GM23338 (cell line): ENCODE measurements around the gene POLD4. TPM values are rescaled to one million over a fixed set of nuclear protein-coding genes. Genes with fewer than 3 reads are reported as not detected.

Source experiments
- ATAC-seq: fragments of 200-7000 bp; cut with Tn5 transposase; 3 replicates; pipeline ENCODE4 v1.9.1; 2020
- DNase-seq: peaks from one replicate; pipeline ENCODE4 v3.0.0-alpha.2; 2015; ENCODE audit warnings: low spot score
- H2AFZ ChIP-seq: fragments of 200-600 bp; sonication (generic); 2 replicates; pipeline ENCODE4 v1.8.0; 2016; ENCODE audit warnings: antibody characterized with exemption, mild to moderate bottlenecking, moderate library complexity
- H3F3A ChIP-seq: fragments of 200-600 bp; sonication (generic); replicated peaks from 2 replicates; pipeline ENCODE4 v1.8.0; 2017; ENCODE audit warnings: antibody characterized with exemption, mixed run types, low read depth
- H3K27ac ChIP-seq: fragments of 200-600 bp; sonication (generic); 2 replicates; pipeline ENCODE4 v1.6.1; 2016; ENCODE audit warnings: low read depth
- H3K27me3 ChIP-seq: fragments of 200-600 bp; sonication (generic); 2 replicates; pipeline ENCODE4 v1.8.0; 2016; ENCODE audit warnings: mild to moderate bottlenecking, mixed run types, moderate library complexity; ENCODE audit not compliant: insufficient read depth
- H3K36me3 ChIP-seq: fragments of 200-600 bp; sonication (generic); 2 replicates; pipeline ENCODE4 v1.8.0; 2016; ENCODE audit warnings: mild to moderate bottlenecking; ENCODE audit not compliant: insufficient read depth
- H3K4me1 ChIP-seq: fragments of 200-600 bp; sonication (generic); 2 replicates; pipeline ENCODE4 v1.8.0; 2016; ENCODE audit warnings: mild to moderate bottlenecking, moderate library complexity; ENCODE audit not compliant: insufficient read depth
- H3K4me2 ChIP-seq: fragments of 200-600 bp; sonication (generic); 2 replicates; pipeline ENCODE4 v1.7.1; 2017; ENCODE audit warnings: mixed run types
- H3K4me3 ChIP-seq: fragments of 200-600 bp; sonication (generic); 2 replicates; pipeline ENCODE4 v1.6.1; 2016; ENCODE audit warnings: mixed run types
- H3K79me2 ChIP-seq: fragments of 200-600 bp; sonication (generic); replicated peaks from 2 replicates; pipeline ENCODE4 v1.8.0; 2017; ENCODE audit warnings: mild to moderate bottlenecking; ENCODE audit not compliant: insufficient read depth
- H3K9me2 ChIP-seq: fragments of 200-600 bp; sonication (generic); 2 replicates; pipeline ENCODE4 v1.8.0; 2017; ENCODE audit not compliant: insufficient read depth
- H4K20me1 ChIP-seq: fragments of 200-600 bp; sonication (generic); replicated peaks from 2 replicates; pipeline ENCODE4 v1.8.0; 2017; ENCODE audit warnings: mild to moderate bottlenecking; ENCODE audit not compliant: insufficient read depth
- H3K27ac Mint-ChIP-seq: 2 replicates; pipeline ENCODE4 v1.8.0; 2020; ENCODE audit warnings: inconsistent platforms, mild to moderate bottlenecking, moderate library complexity, mixed read lengths
- H3K27me3 Mint-ChIP-seq: 3 replicates; pipeline ENCODE4 v1.8.0; 2022; ENCODE audit warnings: low read depth, mild to moderate bottlenecking, moderate library complexity, mixed read lengths, inconsistent platforms; ENCODE audit not compliant: insufficient read depth, poor library complexity
- H3K36me3 Mint-ChIP-seq: 3 replicates; pipeline ENCODE4 v1.8.0; 2021; ENCODE audit warnings: low read depth, mild to moderate bottlenecking, inconsistent platforms, moderate library complexity, mixed read lengths
- H3K4me1 Mint-ChIP-seq: 3 replicates; pipeline ENCODE4 v1.8.0; 2020; ENCODE audit warnings: mild to moderate bottlenecking, inconsistent platforms, mixed read lengths
- H3K4me3 Mint-ChIP-seq: 3 replicates; pipeline ENCODE4 v1.8.0; 2021; ENCODE audit warnings: moderate library complexity, mild to moderate bottlenecking, inconsistent platforms, mixed read lengths
- H3K9me3 Mint-ChIP-seq: 3 replicates; pipeline ENCODE4 v1.8.0; 2020; ENCODE audit warnings: moderate library complexity, mild to moderate bottlenecking, inconsistent platforms, mixed read lengths
- CREB1 ChIP-seq: fragments of 250-450 bp; sonication (Bioruptor Pico); IDR thresholded peaks from 2 replicates; pipeline ENCODE4 v1.5.0; 2020; ENCODE audit warnings: low read depth, mild to moderate bottlenecking, moderate library complexity
- CTCF ChIP-seq, 2 experiments: fragments of 200-600 bp in 1 of 2; sonication (generic) in 1 of 2; conservative IDR thresholded peaks; 2 replicates each; pipeline versions ENCODE4 v1.5.1 to v1.6.1; 2016 to 2017; ENCODE audit warnings: antibody characterized with exemption in 2 of 2, low read depth in 2 of 2, mild to moderate bottlenecking in 2 of 2, moderate library complexity in 1 of 2
- EZH2 ChIP-seq: fragments of 200-600 bp; sonication (generic); IDR thresholded peaks from one replicate; pipeline ENCODE4 v1.8.0; 2017; ENCODE audit warnings: antibody characterized with exemption, mild to moderate bottlenecking, low read depth; ENCODE audit not compliant: unreplicated experiment
- EZH2phosphoT487 ChIP-seq: fragments of 200-600 bp; sonication (generic); IDR thresholded peaks from one replicate; pipeline ENCODE4 v1.8.1; 2018; ENCODE audit warnings: antibody characterized with exemption; ENCODE audit not compliant: unreplicated experiment
- JUNB ChIP-seq: IDR thresholded peaks from one replicate; pipeline ENCODE4 v1.6.1; 2016; ENCODE audit warnings: antibody characterized with exemption; ENCODE audit not compliant: unreplicated experiment
- NANOG ChIP-seq: IDR thresholded peaks from 2 replicates; pipeline ENCODE4 v1.6.1; 2016; ENCODE audit warnings: antibody characterized with exemption, borderline replicate concordance
- POLR2AphosphoS5 ChIP-seq: IDR thresholded peaks from 2 replicates; pipeline ENCODE4 v1.6.1; 2016; ENCODE audit warnings: antibody characterized with exemption, low read depth
- STAT1 ChIP-seq: IDR thresholded peaks from one replicate; pipeline ENCODE4 v1.6.1; 2016; ENCODE audit warnings: antibody characterized with exemption; ENCODE audit not compliant: unreplicated experiment
- ZNF114 ChIP-seq: fragments of 250-450 bp; sonication (Bioruptor Pico); IDR thresholded peaks from 2 replicates; pipeline ENCODE4 v1.5.0; 2020; ENCODE audit warnings: mild to moderate bottlenecking, moderate library complexity
- ZNF331 ChIP-seq: fragments of 250-450 bp; sonication (Bioruptor Pico); IDR thresholded peaks from 2 replicates; pipeline ENCODE4 v1.5.0; 2020; ENCODE audit warnings: low read depth, mild to moderate bottlenecking, moderate library complexity
- polyA plus RNA-seq: library from polyadenylated mRNA; unstranded; fragments of >200 nt; fragmentation: Nextera tagmentation; extraction: Ambion mirVana; gene quantifications from 2 replicates; pipeline ENCODE4 v1.2.1, GENCODE V29; 2016
- total RNA-seq: library from RNA; depleted of rRNA; stranded (reverse); fragments of >200 nt; shearing (Covaris generic); gene quantifications from 2 replicates; pipeline ENCODE4 v1.2.3, GENCODE V29; 2014

Gene POLD4
- total and polyA plus RNA-seq, 2 experiments from 2014 or later, result 16.2 to 23.0 TPM

GRCh38 chr11:67352546-67353316 lies 615 bp downstream of the POLD4 start:
- peaks cover 9% of the 10 kb centered on the region for H3K4me1 ChIP-seq
- H3K4me3 Mint-ChIP-seq, result peak overlapping the region; percentile 87
- peaks cover 33% of the 10 kb centered on the region for H3K4me1 Mint-ChIP-seq
- no peaks in the 10 kb centered on the region for H3K36me3 ChIP-seq
- peak overlapping the region; percentile 96; the same call in 1 of the 2 replicates for H2AFZ ChIP-seq
- H3K9me2 ChIP-seq, result no peaks in the 10 kb centered on the region
- TF ChIP-seq ZNF331 (CRISPR knock-in tag), result no peak
- peak overlapping the region; percentile 90 for H3K27ac Mint-ChIP-seq
- DNase-seq (peak; percentile 55), ATAC-seq (peak; percentile 10)
- peak overlapping the region; percentile 98 for H3K4me2 ChIP-seq
- H3K79me2 ChIP-seq, result no peaks in the 10 kb centered on the region
- H3K36me3 Mint-ChIP-seq, result no peaks in the 10 kb centered on the region
- peak overlapping the region; percentile 95 for H3K4me3 ChIP-seq
- no peaks in the 10 kb centered on the region; the same call in 2 of the 3 replicates for H3K9me3 Mint-ChIP-seq
- H3K27me3 ChIP-seq, result no peaks in the 10 kb centered on the region; the same call in 1 of the 2 replicates
- peaks cover 25% of the 10 kb centered on the region for H3K27me3 Mint-ChIP-seq
- 0 out of 2 replicates have a peak, but pooled peaks cover 14% of the 10 kb centered on the region for H3F3A ChIP-seq
- no peaks in the 10 kb centered on the region; the same call in 1 of the 2 replicates for H4K20me1 ChIP-seq
- peak overlapping the region; percentile 97 for H3K27ac ChIP-seq

- Histone ChIP-seq H3K36me3 (no peaks in the 10 kb centered on the region), H3F3A (0 out of 2 replicates have a peak, but pooled peaks cover 14% of the 10 kb centered on the region), H3K79me2 (no peaks in the 10 kb centered on the region), H3K27ac (no peak overlapping the region), H3K4me3 (no peak overlapping the region), H3K9me2 (no peaks in the 10 kb centered on the region), H3K4me2 (no peak overlapping the region), H3K4me1 (peaks cover 9% of the 10 kb centered on the region), H2AFZ (no peak overlapping the region), H3K27me3 (no peaks in the 10 kb centered on the region), H4K20me1 (no peaks in the 10 kb centered on the region; the same call in 1 of the 2 replicates)
- Mint-ChIP-seq H3K27ac (no peak overlapping the region), H3K27me3 (peaks cover 17% of the 10 kb centered on the region), H3K4me3 (peak overlapping the region; percentile 46; the same call in 2 of the 3 replicates), H3K4me1 (peaks cover 26% of the 10 kb centered on the region), H3K9me3 (no peaks in the 10 kb centered on the region; the same call in 2 of the 3 replicates), H3K36me3 (no peaks in the 10 kb centered on the region)
- peak; percentile 29 for ATAC-seq
- TF ChIP-seq CTCF (conservative IDR thresholded peaks at IDR 0.05; ENCODE audit: low read depth in 2 of 2), result peak; percentile 85 to 91
- no peak for TF ChIP-seq ZNF114
- DNase-seq, result peak; percentile 90
Observed at GRCh38 chr11:67351275-67352005, 1.9 kb downstream of the POLD4 start.

- Mint-ChIP-seq H3K9me3 (no peaks in the 10 kb centered on the region; the same call in 2 of the 3 replicates), H3K4me3 (no peak overlapping the region; the same call in 2 of the 3 replicates), H3K4me1 (peaks cover 28% of the 10 kb centered on the region), H3K36me3 (no peaks in the 10 kb centered on the region), H3K27me3 (peaks cover 12% of the 10 kb centered on the region), H3K27ac (no peak overlapping the region)
- ATAC-seq (no peak), DNase-seq (no peak)
- no peak overlapping the region for H3K27ac ChIP-seq
- H2AFZ ChIP-seq, result no peak overlapping the region
- H3K36me3 ChIP-seq, result no peaks in the 10 kb centered on the region
- no peak overlapping the region for H3K4me3 ChIP-seq
- no peaks in the 10 kb centered on the region; the same call in 1 of the 2 replicates for H4K20me1 ChIP-seq
- no peaks in the 10 kb centered on the region for H3K79me2 ChIP-seq
- no peaks in the 10 kb centered on the region for H3K9me2 ChIP-seq
- no peaks in the 10 kb centered on the region for H3K27me3 ChIP-seq
- 0 out of 2 replicates have a peak, but pooled peaks cover 14% of the 10 kb centered on the region for H3F3A ChIP-seq
- H3K4me2 ChIP-seq, result no peak overlapping the region
- H3K4me1 ChIP-seq, result peaks cover 9% of the 10 kb centered on the region
- TF ChIP-seq JUNB, result no peak
- TF ChIP-seq ZNF331 (CRISPR knock-in tag), result no peak
- TF ChIP-seq CTCF (conservative IDR thresholded peaks at IDR 0.05; ENCODE audit: low read depth in 2 of 2), result no peak
- no peak for TF ChIP-seq EZH2
- TF ChIP-seq STAT1, result no peak
- TF ChIP-seq EZH2phosphoT487, result no peak
- TF ChIP-seq POLR2AphosphoS5, result no peak
- TF ChIP-seq ZNF114, result no peak
- no peak for TF ChIP-seq NANOG
- no peak for TF ChIP-seq CREB1
Observed at GRCh38 chr11:67349928-67350465, 3.3 kb downstream of the POLD4 start.
